Glomerular endothelial cell (primary cell): Measurements from ENCODE around the gene GPRC5B. TPM values are rescaled to one million over a fixed set of nuclear protein-coding genes. Genes with fewer than 3 reads are reported as not detected.

Source experiments
- DNase-seq: peaks from one replicate; pipeline ENCODE4 v3.0.0-alpha.2; 2011; ENCODE audit warnings: low read depth, low spot score; ENCODE audit errors: extremely low read depth
- total RNA-seq: library from RNA; depleted of rRNA; stranded (reverse); fragments of >200 nt; gene quantifications from 2 replicates; pipeline ENCODE4 v1.2.3, GENCODE V29; 2015

GPRC5B gene
- total RNA-seq, 1 donor from 2014 or later: 109 TPM

DNA sequence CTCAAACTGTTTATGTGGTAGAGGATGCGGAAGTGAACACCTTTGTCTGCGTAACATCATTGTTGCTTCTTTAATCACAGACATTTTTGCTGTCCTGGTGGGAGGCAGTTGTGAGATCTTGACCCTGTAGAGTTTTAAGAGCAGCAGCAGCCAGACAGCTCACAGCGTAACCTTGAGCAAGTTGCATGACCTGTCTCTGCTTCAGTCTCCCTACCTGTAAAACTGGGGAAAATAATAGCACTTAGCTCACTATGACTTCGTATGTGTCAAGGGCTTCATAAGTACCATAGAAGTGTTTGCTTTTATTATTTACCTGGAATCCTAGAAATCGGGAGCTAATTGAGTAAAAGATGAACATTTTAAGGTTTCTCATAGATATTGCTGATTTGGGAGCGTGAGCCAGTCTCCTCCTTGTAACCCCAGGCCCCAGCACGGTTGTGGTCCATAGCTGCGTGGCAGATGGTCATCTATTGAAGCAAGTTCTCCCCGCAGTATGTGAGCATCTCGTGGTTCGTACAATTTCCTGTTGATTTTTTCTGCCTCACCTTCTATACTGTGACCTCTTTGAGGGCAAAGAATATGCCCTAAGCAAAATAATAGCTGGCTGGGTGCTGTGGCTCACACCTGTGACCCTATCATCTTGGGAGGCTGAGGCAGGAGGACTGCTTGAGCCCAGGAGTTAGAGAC, 34.4 kb downstream of the GPRC5B start:
- DNase-seq: no peak

DNA sequence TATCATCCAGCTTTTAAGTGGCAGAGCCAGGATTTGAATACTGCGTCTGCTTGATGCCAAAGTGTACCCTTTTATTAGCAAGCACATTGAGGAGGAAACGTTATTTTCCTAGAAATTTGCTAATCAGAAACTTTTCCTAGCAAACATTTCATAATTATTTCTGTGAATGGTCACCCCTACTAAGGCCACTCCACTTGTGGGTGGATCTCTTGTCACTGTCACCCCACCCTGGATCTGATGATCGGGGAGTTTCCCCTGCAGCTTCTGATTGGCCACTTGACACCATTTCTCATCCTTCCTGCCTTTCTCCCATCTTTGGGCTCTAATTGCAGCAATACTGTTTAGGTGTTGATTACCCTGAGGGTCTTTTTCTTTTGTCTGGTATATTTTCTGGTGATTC, 35.9 kb downstream of the GPRC5B start:
- DNase-seq: no peak

- no peak for DNase-seq
Measured at GRCh38 chr16:19846436-19846835, 38.2 kb downstream of the GPRC5B start.

DNA sequence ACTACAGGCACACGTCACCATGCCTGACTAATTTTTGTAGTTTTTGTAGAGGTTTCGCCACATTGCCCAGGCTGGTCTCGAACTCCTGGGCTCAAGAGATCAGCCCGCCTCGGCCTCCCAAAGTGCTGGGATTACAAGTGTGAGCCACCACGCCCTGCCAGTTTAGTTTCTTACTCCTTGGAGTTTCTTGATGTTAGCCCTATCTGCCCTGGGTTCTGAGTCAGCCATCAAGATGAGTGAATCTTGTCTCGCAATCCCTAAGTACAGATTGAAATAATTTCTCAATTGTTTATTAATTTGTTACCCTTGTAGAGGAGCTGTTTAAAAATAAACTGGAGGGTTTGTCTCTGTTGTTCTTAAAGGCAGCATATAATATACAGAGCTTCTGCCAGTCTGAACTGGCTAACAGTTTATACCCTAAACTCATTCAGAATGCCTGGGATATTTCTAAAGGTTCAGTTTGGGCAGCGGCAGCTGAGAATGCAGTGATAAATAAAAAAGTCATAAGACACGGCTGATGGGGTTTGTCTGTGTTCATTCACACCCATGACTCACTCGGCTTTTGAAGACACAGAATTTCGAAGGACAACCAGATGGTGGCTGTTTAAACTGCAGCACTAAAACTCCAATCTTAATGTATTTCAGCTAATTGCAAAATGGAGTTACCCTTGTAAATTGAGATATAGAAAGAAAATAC, 39.6 kb downstream of the GPRC5B start:
- DNase-seq: no peak

DNA sequence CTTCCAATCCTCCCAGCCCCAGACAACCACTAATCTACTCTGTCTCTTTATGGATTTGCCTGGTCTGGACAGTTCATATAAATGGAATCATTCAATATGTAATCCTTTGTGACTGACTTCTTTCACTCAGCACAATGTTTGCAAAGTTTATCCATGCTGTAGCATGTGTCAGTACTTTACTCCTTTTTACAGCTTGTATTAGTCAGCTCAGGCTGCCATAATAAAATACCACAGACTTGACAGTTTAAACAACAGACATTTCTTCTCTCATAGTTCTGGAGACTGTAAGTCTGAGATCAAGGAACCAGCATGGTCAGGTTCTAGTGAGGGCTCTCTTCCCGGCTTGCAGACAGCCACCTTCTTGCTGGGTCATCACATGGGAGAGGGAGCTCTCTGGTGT, 41.3 kb downstream of the GPRC5B start:
- DNase-seq: no peak

GRCh38 chr16:19842426-19843157, 42.1 kb downstream of the GPRC5B start:
- no peak for DNase-seq

DNA sequence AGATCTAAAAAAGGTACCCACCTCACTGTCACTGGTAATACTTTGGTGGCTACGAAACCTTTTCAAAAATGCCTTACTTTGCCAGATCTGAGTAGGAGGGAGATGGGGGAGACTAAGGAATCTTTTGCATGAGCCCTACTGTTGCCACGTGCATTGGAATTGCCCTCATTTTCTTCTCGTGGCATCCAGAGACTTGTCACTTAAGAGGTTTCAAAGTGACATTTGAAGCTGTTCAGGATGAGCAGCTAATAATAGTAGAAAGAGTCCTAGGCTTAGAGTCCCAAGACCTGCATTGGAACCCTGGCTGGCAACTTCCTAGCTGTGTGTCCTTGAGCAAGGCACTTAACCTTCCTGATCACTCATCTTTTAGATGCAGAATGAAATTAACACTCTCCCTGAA, 43.5 kb downstream of the GPRC5B start:
- DNase-seq: no peak

DNA sequence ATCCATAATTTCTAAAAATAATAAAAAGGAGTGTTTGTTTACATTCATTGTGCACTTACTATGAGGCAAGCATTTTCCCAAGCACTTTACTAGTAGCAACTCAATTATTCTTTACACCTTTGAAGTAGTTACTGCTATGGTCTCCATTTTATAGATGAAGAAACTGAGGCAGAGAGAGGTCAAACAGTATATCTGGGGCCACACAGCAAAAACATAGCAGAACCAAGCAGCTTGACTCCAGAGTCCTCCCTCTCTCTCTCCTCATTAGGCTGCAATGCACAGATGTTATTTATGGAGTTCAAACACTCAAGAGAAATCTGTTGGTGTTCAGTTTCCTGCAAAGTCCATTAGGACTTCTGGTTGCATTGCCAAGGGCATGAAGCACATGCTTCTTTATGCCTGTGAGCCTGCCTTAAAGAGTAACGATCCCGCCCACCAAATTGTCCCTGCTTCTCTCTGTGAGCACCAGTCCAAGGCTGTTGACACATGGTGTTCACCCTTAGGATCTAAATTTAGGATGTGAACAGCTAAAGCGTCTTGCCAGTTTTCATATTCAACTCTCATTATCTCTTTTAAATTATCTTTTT, 44.0 kb downstream of the GPRC5B start:
- DNase-seq: no peak

DNA sequence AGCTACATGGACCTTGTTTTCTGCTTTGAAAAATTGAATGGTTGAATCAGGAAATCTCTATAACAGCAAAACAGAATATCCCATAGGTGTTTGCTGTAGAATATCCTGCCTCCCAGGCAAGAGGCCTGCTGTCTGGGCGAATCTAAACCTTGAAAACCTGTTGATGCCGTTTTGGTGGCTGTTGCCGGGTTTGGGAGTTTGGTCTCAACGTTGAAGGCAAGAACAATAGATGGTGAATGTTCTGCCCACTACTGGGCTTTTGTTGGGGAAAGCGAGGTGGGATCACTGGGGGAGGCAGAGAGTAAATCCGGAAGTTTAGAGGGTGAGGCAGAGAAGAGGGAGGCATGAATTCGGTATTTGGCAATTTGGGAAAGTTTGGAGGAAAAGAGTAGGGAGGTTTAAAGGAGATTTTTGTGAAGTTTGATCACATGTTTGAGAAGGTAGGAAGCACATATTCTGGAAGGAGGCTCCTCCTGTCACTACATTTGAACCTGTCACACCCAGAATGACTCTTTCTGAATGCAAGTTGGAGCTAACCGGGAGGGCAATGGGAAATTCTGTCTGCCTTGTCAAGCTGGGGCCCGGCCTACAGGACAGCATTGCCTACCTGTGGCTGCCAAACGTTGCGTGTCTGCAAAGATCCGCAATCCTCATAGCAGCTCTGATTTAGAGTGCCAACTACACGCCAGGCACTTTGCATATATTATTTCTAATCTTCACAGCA, 46.5 kb downstream of the GPRC5B start:
- DNase-seq: no peak

DNA sequence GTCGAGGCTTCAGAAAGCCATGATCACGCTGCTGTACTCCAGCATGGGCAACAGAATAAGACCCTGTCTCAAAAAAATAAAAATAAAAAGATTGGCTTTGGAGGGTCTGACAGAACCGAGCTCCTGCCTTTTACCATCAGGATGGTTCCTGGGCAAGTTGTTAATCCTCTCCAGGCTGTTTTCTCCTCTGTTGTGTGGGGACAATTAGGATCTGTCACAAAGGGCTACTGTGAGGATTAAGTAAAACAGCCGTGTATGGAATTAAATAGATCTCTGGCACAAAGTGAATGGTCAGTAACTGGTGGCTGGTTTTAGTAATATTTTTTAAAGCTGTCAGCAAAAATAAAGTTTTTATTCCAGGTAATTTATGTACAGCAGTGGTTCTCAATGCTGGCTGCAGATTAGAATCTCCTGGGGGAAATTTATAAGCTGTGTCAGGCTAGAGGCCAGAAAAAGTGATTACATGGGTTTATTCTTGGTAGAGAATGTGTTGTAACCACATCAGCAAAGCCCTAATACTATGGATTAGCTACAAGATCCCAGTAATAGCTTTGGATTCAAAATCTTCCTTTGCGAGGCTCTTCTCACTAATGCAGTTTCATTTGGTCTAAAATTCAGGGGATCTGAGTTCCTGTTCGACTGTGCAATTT, 47.2 kb downstream of the GPRC5B start:
- DNase-seq: no peak

DNA sequence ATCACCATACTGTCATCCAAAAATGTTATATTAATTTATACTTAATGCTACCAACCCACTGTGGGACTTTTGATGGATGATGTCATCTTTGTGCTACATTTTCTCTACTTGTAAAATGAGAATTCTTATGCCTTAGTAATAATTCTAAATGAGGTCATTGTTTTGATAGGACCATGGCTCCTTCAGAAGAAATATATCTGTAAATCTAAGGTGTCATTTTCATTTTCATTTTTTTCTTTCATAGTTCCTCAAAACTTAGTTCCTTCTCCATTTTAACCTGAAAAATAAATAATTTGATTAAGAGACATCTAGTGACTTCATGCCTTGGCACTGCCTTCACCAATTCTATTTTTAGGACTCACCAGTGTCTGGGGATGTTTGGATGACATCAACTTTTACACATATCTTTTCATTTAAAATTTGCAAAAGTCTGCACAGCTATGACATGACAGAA, 48.7 kb downstream of the GPRC5B start:
- DNase-seq: no peak

- no peak for DNase-seq
Measured at GRCh38 chr16:19835196-19835595, 49.5 kb downstream of the GPRC5B start.

DNA sequence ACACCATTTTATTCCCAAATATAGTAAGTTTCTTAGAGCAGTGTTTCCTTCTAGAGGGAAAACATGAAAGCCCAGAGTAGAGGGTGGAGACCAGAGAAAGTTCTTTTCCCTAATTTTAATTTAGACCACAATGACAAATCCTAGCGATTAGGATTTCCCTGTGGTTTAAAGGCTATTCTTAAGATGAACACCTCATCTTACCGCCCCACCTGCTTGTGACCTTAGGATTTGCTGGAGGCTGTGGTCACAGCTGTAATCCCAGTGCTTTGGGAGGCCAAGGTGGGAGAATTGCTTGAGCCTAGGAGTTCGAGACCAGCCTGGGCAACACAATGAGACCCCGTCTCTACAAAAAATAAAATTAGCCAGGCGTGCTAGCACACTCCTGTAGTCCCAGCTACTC, 51.1 kb downstream of the GPRC5B start:
- no peak for DNase-seq

DNA sequence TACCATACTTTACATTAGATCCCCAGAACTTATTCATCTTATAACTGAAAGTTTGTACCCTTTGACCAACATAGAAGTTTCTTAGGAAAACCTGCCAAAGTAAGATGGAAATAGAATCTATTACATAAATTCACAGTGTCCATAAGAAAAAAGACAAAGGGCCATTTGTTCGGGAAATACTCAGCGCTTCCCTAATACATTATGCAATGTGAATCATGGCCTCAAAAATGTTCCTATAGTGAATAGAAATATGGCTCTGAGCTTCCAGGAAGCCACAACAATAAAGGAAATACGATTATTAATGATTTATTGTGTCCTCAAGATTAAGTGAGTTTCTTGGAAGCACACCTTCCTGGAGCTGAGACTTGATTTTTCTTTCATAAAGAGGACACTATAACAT, 51.5 kb downstream of the GPRC5B start:
- no peak for DNase-seq

DNA sequence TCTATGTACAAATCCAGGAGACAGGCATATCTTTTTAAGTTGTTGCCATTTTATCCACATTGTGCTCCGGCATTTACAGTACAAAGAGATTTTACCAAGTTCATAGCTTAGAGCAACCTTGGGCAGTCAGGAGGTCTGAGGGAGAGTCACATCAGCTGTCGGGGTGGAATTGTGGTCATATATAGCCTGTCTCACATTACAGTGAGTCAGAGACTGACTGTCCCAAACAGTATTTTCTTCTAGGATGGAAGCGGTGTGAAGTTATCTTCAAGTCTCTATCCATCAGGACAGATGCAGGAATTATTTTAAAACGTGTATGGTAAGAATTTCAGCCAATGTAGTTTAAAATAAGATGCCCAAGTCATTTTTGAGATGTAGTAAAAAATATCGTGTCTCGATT, 53.0 kb downstream of the GPRC5B start:
- no peak for DNase-seq

DNA sequence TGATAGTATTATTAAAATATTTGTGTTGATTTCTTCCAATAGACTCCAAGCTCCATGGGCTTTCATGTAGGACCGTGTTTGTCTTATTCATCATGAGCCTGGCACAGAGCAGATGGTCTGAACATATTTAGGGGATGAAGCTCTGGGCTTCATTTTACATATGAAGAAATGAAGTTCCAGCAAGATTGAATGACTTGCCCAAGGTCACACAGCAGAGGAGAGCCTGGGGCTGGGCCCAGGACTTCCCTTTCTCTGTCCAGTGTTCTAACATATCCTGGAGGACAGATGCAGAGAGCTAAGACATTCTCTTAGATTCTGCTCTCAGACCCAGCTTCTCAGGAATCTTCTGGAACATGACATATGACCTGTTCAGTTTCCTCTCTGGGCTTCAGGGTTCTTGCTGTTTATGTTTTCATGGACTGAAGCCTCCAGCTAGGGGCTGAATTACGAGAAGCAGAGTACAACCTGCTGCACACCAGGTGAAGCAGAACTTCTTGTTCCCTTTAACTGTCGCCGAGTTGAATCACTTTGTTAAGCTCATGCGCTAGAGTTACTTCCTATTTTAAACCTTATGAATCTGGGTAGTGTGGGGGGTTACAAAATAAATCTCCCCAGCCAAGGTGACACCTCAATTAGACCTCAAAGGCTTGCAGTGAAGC, 53.6 kb downstream of the GPRC5B start:
- peak; percentile 60 for DNase-seq

DNA sequence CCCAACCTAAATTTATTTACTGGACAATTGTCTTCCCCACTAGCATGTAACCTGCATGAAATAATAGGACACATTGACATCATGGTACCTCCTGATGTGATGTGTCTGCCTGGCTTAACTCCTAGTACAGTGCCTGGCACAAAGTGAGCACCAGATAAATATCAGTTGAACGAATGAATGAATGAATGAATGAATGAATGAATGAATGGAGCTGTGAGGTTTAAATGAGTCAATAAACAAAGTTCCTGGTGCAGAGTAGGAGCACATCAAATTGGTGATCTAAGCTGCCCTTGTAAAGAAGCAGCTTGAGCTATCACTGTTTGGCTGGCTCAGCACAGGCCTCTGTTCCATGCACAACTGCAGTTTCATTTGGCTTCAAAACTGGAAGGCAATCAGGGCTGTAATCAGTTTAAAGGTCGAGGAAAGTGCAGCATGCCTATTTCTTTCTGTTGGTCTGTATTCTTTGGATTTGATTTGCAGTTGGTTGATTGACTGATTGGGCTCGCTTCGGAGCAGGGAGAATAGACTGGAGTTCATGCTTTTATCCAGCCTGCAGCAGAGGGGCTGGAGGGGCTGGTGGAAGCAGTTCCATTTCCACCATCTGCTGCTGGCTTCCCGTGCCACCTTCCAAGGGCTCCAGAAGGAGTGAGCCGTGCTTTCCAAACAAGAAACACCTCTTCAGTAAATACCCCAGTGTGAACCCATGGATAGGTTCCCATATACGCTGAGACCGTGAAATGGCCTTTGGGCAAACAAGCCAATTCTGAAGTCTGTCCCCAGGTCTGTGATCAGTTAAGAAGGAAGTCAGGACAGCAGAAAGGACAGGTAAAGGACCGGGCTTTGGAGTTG, 54.6 kb downstream of the GPRC5B start:
- no peak for DNase-seq

DNA sequence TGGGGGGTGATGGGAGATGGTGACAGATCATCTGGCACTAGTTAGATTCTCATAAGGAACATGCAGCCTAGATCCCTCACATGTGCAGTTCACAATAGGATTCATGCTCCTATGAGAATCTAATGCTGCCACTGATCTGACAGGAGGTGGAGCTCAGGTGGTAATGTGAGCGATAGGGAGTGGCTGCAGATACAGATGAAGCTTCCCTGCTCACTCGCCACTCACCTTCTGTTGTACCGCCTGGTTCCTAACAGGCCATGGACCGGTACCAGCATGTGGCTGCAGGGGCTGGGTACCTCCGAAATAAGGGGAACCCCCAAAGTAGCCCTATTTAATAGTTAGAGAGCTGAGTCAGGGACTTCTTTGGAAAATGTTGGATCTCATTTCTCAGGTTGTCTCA, 60.4 kb downstream of the GPRC5B start:
- DNase-seq: no peak

DNA sequence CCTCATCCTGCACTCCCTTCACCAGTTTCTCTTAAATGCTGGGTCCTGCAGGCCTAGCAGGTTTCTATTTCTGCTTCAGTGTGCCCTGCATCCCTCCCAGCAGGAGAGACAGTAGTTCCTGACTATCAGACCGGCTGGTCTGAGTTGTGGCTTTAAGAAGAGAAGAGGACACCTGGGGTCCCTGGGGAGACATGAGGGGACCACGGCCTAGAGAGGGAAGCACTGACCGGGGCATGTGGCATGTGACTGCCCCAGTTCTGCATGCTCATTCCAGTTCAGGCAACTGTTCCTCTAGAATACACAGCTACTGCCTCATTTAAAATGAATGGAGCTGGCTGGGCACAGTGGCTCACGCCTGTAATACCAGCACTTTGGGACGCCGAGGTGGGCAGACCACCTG, 61.3 kb downstream of the GPRC5B start:
- no peak for DNase-seq
